Measurements from ENCODE around the gene MAGI2.

DNA sequence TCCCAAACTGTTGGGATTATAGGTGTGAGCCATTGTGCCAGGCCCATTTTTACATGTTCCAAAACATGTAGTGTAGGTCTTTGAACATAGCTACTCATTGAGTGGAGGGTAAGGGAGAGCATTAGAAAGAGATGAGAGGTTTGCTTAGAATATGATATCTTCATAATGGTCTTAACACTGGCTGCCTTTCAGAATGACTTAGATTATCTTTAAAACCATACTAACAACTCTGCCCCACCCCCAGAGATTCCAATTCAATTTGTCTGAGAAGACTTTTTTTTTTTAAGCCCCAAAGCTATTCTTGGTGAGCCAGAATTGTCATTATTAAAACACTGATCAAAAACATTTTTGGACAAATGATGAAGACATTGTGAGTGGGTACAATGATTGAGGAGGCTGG, 1486.0 kb downstream of the MAGI2 start:
- TF ChIP-seq POLR2AphosphoS5 (IDR thresholded peaks at IDR 0.05), result no peak
- TF ChIP-seq, protein P1, sequence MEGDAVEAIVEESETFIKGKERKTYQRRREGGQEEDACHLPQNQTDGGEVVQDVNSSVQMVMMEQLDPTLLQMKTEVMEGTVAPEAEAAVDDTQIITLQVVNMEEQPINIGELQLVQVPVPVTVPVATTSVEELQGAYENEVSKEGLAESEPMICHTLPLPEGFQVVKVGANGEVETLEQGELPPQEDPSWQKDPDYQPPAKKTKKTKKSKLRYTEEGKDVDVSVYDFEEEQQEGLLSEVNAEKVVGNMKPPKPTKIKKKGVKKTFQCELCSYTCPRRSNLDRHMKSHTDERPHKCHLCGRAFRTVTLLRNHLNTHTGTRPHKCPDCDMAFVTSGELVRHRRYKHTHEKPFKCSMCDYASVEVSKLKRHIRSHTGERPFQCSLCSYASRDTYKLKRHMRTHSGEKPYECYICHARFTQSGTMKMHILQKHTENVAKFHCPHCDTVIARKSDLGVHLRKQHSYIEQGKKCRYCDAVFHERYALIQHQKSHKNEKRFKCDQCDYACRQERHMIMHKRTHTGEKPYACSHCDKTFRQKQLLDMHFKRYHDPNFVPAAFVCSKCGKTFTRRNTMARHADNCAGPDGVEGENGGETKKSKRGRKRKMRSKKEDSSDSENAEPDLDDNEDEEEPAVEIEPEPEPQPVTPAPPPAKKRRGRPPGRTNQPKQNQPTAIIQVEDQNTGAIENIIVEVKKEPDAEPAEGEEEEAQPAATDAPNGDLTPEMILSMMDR (IDR thresholded peaks at IDR 0.05), result no peak

Measured in suprapubic skin (tissue), 3 donors.